DOHH2 (cell line): ENCODE measurements around the gene AS3MT.

Experiments used
- H3F3A ChIP-seq: fragments of 200-600 bp; sonication (generic), shearing (Covaris generic); 2 replicates; pipeline ENCODE4 v1.6.0; 2016; ENCODE audit warnings: antibody characterized with exemption, mild to moderate bottlenecking; ENCODE audit not compliant: control insufficient read depth, insufficient read depth
- H3K27ac ChIP-seq: fragments of 200-600 bp; sonication (generic); 2 replicates; pipeline ENCODE4 v1.5.1; 2014; ENCODE audit warnings: low read depth, mild to moderate bottlenecking, low read length, moderate library complexity
- H3K27me3 ChIP-seq: fragments of 200-600 bp; sonication (generic); 2 replicates; pipeline ENCODE4 v1.6.1; 2014; ENCODE audit warnings: mild to moderate bottlenecking, low read length, mixed read lengths; ENCODE audit not compliant: control insufficient read depth
- H3K36me3 ChIP-seq: fragments of 200-600 bp; sonication (generic); 2 replicates; pipeline ENCODE4 v1.6.1; 2014; ENCODE audit warnings: mild to moderate bottlenecking, low read length, moderate library complexity, mixed read lengths; ENCODE audit not compliant: control insufficient read depth
- H3K4me1 ChIP-seq: fragments of 200-600 bp; sonication (generic); 2 replicates; pipeline ENCODE4 v1.6.1; 2014; ENCODE audit warnings: mild to moderate bottlenecking, low read length, mixed read lengths; ENCODE audit not compliant: control insufficient read depth
- H3K4me2 ChIP-seq: fragments of 200-600 bp; sonication (generic); 2 replicates; pipeline ENCODE4 v1.6.0; 2014; ENCODE audit warnings: mild to moderate bottlenecking, low read length, moderate library complexity
- H3K4me3 ChIP-seq: fragments of 200-600 bp; sonication (generic); 2 replicates; pipeline ENCODE4 v1.5.1; 2014; ENCODE audit warnings: mild to moderate bottlenecking, low read length, mixed read lengths
- H3K79me2 ChIP-seq: fragments of 200-600 bp; sonication (generic); 2 replicates; pipeline ENCODE4 v1.6.1; 2014; ENCODE audit warnings: mild to moderate bottlenecking, low read length, mixed read lengths; ENCODE audit not compliant: control insufficient read depth
- H3K9me2 ChIP-seq: fragments of 200-600 bp; sonication (generic); replicated peaks from 2 replicates; pipeline ENCODE4 v1.6.1; 2014; ENCODE audit warnings: mild to moderate bottlenecking, low read length, mixed read lengths; ENCODE audit not compliant: control insufficient read depth
- H3K9me3 ChIP-seq: fragments of 200-600 bp; sonication (generic); 2 replicates; pipeline ENCODE4 v1.6.1; 2014; ENCODE audit warnings: antibody characterized with exemption, low read length, mixed read lengths; ENCODE audit not compliant: control insufficient read depth, insufficient read depth
- H4K20me1 ChIP-seq: fragments of 200-600 bp; sonication (generic); 2 replicates; pipeline ENCODE4 v1.6.0; 2014; ENCODE audit warnings: low read depth, mild to moderate bottlenecking, antibody characterized with exemption, low read length, moderate library complexity; ENCODE audit not compliant: control insufficient read depth, insufficient read depth
- CTCF ChIP-seq: fragments of 200-600 bp; sonication (generic); IDR thresholded peaks from one replicate; pipeline ENCODE4 v1.5.1; 2014; ENCODE audit warnings: antibody characterized with exemption, mild to moderate bottlenecking, low read depth, low read length; ENCODE audit not compliant: poor library complexity, severe bottlenecking
- EZH2phosphoT487 ChIP-seq: fragments of 200-600 bp; sonication (generic); IDR thresholded peaks from 2 replicates; pipeline ENCODE4 v1.6.1; 2017; ENCODE audit warnings: borderline replicate concordance, mild to moderate bottlenecking, antibody characterized with exemption, low read length, moderate library complexity, mixed read lengths

AS3MT gene

DNA sequence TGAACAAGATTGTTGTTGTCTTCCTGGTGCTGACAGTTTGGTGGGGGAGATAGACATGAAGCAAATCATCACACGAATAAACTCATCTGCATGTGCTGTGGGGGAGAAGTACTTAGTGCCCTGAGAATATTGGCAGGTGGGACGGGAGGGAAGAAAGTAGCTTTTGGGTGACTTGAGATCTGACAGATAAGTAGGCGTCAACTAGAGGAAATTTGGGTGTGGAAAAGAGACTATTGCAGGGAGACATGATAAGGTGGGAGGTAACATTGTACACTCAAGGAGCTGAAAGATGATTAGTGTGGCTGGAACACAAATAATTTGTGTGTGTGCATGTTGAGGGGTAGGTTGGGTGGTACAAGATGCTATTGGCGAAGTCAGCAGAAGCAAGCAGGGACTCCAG, 78.9 kb downstream of the AS3MT start:
- H4K20me1 ChIP-seq = no peaks in the 10 kb centered on the region
- H3K27me3 ChIP-seq = peaks cover 15% of the 10 kb centered on the region
- H3K9me3 ChIP-seq = no peaks in the 10 kb centered on the region
- H3K4me2 ChIP-seq = no peak overlapping the region
- H3K4me3 ChIP-seq = no peak overlapping the region
- H3K4me1 ChIP-seq = no peaks in the 10 kb centered on the region
- H3F3A ChIP-seq = no peaks in the 10 kb centered on the region
- no peak overlapping the region for H3K27ac ChIP-seq
- no peaks in the 10 kb centered on the region for H3K79me2 ChIP-seq
- no peak for TF ChIP-seq EZH2phosphoT487
- no peak for TF ChIP-seq CTCF
- H3K9me2 ChIP-seq = no peaks in the 10 kb centered on the region
- H3K36me3 ChIP-seq = no peaks in the 10 kb centered on the region

DNA sequence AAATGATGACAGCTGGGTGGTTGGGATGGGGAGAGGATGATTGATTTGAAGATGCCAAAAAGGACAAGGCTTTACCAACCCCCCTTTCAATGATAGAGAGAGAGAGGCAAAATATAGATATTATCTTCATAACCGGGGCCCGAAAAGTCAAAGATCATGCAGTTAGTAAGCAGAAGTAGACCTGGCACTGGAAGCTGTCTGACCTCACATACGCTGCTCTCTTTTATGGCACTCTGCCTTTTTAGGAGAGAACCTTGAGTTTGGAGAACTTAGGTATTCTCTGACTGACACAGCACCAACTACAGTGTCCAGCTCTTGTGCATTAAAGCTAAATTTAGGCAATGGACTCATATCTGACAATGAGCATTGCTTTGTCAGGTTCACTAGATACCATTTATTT, 79.5 kb downstream of the AS3MT start:
- Histone ChIP-seq H3K4me1 (no peaks in the 10 kb centered on the region), H3K9me3 (no peaks in the 10 kb centered on the region), H3K36me3 (no peaks in the 10 kb centered on the region), H4K20me1 (no peaks in the 10 kb centered on the region), H3K9me2 (no peaks in the 10 kb centered on the region), H3F3A (no peaks in the 10 kb centered on the region), H3K79me2 (no peaks in the 10 kb centered on the region), H3K4me2 (no peak overlapping the region), H3K27ac (no peak overlapping the region), H3K4me3 (no peak overlapping the region), H3K27me3 (peaks cover 15% of the 10 kb centered on the region)
- TF ChIP-seq EZH2phosphoT487 (no peak), CTCF (no peak)

DNA sequence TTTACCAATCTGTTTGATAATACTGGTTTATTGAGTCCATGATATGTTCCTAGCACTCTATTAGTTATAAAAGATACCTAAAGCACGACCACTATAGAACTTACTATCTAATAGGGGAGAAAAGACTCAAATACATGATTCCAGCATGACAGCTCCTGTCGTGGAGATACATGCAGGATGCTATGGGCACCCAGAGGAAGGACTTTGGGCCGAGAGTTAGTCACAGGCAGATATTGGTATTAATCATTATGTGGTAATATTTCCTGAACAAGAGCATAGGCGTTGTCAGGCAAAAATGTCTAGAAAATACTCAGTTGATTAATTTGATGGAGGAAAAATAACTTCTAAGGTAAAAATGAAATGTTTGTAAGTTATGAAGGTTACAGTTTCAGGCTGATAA, 80.6 kb downstream of the AS3MT start:
- Histone ChIP-seq H3K9me3 (no peaks in the 10 kb centered on the region), H3K79me2 (no peaks in the 10 kb centered on the region), H3K9me2 (no peaks in the 10 kb centered on the region), H3K4me1 (no peaks in the 10 kb centered on the region), H3F3A (no peaks in the 10 kb centered on the region), H3K27me3 (peaks cover 15% of the 10 kb centered on the region), H3K36me3 (no peaks in the 10 kb centered on the region), H3K27ac (no peak overlapping the region), H3K4me2 (no peak overlapping the region), H3K4me3 (no peak overlapping the region), H4K20me1 (no peaks in the 10 kb centered on the region)
- TF ChIP-seq EZH2phosphoT487 (no peak), CTCF (no peak)

- Histone ChIP-seq H3K27me3 (peaks cover 5% of the 10 kb centered on the region; the same call in 1 of the 2 replicates), H3K9me2 (no peaks in the 10 kb centered on the region), H3F3A (no peaks in the 10 kb centered on the region), H3K4me3 (no peak overlapping the region), H3K79me2 (no peaks in the 10 kb centered on the region), H3K4me2 (no peak overlapping the region), H4K20me1 (no peaks in the 10 kb centered on the region), H3K27ac (no peak overlapping the region), H3K36me3 (no peaks in the 10 kb centered on the region), H3K9me3 (no peaks in the 10 kb centered on the region), H3K4me1 (no peaks in the 10 kb centered on the region)
- no peak for TF ChIP-seq EZH2phosphoT487
- TF ChIP-seq CTCF = no peak
Observed at GRCh38 chr10:102951316-102951715, 82.0 kb downstream of the AS3MT start.
